Measurements from ENCODE around the gene FZD4. TPM values are rescaled to one million over a fixed set of nuclear protein-coding genes. Genes with fewer than 3 reads are reported as not detected.

FZD4 gene
- total RNA-seq, 4 donors from 2014 or later = 245 to 540 (median 326) TPM

DNA sequence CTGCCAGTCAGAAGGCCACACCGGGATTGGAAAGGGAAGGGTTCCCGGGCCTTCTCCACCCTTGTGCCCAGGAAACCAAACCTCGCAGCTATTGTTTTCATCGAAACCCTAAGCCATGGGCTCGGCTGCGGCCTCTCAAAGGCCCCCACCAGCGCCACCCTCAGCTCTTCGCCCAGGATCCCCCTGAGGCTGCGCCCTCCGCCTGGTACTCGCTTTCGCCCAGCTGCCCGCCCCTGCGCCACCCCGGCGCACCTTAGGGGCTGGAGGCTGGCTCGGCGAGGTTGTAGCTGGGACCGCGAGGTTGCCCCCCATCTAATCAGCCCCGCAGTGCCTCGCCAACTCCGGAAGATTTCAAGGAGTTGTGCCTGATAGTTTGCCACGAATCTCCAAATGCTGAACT, 49.0 kb downstream of the FZD4 start:
- TF ChIP-seq, protein P1, sequence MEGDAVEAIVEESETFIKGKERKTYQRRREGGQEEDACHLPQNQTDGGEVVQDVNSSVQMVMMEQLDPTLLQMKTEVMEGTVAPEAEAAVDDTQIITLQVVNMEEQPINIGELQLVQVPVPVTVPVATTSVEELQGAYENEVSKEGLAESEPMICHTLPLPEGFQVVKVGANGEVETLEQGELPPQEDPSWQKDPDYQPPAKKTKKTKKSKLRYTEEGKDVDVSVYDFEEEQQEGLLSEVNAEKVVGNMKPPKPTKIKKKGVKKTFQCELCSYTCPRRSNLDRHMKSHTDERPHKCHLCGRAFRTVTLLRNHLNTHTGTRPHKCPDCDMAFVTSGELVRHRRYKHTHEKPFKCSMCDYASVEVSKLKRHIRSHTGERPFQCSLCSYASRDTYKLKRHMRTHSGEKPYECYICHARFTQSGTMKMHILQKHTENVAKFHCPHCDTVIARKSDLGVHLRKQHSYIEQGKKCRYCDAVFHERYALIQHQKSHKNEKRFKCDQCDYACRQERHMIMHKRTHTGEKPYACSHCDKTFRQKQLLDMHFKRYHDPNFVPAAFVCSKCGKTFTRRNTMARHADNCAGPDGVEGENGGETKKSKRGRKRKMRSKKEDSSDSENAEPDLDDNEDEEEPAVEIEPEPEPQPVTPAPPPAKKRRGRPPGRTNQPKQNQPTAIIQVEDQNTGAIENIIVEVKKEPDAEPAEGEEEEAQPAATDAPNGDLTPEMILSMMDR (IDR thresholded peaks at IDR 0.05; ENCODE audit: low read depth) = no peak

DNA sequence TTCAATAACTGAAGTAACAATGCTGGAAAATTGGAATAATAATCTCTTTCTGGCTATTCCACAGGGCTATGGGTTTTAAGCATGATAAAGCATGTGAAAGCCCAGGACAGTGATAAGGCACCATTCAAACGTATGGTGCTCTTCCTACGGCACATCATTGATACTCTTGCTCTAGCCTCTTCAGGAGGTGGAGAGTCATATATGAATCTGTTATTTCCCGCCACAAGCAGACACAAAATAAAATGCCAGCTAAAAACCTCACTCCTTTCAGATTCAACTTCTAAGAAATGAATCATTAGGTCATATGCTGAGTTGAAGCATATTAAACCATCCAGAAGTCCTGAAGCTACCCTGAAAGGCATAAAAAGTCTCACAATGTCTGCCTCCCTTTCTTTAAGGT, 49.9 kb downstream of the FZD4 start:
- TF ChIP-seq, protein P1 (IDR thresholded peaks at IDR 0.05; ENCODE audit: low read depth) = no peak

DNA sequence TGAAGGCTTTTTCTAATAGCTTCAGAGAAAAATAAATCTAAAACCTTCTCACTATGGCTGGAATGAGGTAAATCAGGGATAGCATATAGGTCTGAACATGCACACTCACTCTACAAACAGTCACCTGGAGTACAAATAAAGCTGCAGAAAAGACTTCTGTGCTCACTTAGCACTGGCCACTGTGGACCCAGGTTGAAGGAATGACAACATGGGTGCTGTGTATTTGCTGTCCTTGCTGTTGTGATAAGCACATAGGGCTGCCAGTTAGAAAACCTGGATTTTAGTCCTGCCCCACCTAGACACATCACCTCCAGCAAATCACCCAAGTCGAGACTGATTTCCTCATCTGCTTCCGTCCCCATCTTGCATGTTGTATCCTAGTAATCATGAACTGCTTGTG, 51.2 kb downstream of the FZD4 start:
- TF ChIP-seq, protein P1 (IDR thresholded peaks at IDR 0.05; ENCODE audit: low read depth) = no peak

DNA sequence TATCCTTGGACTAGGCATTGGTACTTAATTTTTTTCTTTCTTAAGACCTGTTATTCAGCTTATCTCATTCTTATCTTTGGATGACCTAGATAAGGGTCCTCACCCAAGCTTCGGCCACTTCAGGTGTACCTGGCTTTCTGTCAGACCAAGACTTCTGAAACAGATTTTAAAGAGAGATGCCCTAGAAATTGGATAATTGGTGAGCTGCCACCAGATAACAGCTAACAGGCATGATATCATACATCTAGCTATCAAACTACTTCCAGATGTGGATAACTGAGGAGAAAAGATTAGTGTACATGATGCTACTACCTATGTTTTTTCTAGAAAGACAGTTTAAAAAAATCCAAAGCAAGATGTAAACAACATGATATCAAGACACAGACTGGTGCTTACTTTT, 52.9 kb downstream of the FZD4 start:
- TF ChIP-seq, protein P1 (IDR thresholded peaks at IDR 0.05; ENCODE audit: low read depth) = no peak

DNA sequence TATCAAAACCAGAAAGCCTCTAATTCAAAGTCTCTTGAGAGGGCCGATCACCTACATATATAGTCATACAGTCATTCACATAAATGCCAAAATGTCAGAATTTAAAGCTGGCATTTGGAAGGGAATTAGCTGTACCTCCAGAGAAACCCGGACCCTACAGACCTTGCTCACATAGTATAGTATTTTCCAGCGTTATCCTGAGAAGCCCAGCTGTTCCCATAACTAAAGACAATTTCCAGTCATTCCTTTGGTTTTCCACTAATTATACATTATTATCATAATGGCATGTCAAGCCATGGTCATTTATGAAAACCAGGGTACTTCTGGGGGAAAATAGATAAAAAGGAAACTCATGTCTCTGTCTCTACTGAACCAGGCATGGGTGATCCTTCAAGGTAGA, 53.6 kb downstream of the FZD4 start:
- TF ChIP-seq, protein P1 (IDR thresholded peaks at IDR 0.05; ENCODE audit: low read depth) = no peak

DNA sequence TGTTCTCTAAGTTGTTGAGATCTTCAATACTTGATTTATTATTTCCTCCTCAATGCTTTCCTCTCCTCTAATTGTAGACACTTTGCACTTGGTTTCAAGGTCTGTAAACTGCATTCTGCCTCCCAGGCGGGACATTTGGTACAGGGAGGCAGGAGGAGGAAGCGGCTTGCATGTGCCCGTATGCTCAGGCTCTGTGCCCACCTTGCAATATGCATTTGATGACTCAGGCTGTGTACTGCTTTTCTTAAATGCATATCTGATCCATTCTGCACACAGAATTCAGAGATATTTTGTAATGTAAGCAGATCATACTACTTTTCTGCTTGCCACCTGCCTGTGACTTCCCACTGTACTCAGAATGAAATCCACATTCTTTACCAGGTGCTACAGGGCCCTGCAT, 55.0 kb downstream of the FZD4 start:
- TF ChIP-seq, protein P1 (IDR thresholded peaks at IDR 0.05; ENCODE audit: low read depth) = no peak

DNA sequence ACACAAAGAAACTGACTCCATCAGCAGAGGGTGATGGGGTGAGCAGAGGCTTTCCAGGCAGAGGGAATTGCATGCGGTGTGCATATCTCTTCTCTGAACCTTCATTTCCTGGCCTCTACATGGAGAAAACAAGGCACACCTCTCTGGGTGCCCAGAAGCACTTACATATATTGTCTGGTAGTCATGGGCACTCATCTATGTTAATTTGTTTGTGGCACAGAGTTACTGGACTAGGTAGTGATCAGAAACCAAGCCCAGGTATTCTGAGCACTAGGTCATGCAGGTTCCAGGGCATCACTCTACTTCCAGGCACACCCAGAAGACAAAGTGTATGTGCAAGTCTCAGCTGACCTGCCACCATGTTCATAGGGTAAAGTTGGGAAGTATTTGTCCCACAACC, 56.5 kb downstream of the FZD4 start:
- TF ChIP-seq, protein P1 (IDR thresholded peaks at IDR 0.05; ENCODE audit: low read depth) = no peak
